Measurements from ENCODE around the gene NYNRIN. TPM values are rescaled to one million over a fixed set of nuclear protein-coding genes. Genes with fewer than 3 reads are reported as not detected.

NYNRIN gene
- total and polyA plus RNA-seq, 2 of the 4 experiments (the other 2 are of a cell fraction) = 2.2 to 5.4 TPM

DNA sequence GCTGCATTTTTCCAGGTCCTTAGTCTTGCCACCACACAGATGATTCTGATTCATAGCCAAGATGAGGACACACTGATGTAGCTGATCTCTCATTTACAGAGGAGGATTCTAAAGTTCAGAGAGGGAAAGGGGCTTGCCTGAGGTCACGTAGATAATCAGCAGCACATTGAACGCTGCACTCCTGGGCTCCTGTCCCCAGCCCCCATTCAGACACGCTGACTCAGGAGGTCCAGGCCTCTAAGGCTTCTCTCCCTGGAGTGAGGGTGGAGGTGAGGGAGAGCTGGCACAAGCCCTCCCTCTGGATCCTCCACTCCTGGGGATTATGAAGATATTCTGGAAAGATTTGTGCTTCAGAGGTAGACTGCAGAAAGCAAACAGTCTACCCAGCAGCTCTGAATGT is 20.5 kb upstream of the NYNRIN start:
- H2BK120ac ChIP-seq (ENCODE audit: low read depth, low read length) = no peak overlapping the region
- no peaks in the 10 kb centered on the region for H3K4me1 ChIP-seq (ENCODE audit: control insufficient read depth, insufficient read depth, low read length)
- no peak overlapping the region for H3K56ac ChIP-seq (ENCODE audit: extremely low read depth, insufficient read depth, low read length)
- H3K27ac ChIP-seq (ENCODE audit: insufficient read depth, low read length) = no peak overlapping the region
- no peak overlapping the region for H2AFZ ChIP-seq (replicated peaks; ENCODE audit: low read length, poor library complexity)
- BruUV-seq (replicated peaks) = no TSS peak
- peaks cover 49% of the 10 kb centered on the region for H3K36me3 ChIP-seq (ENCODE audit: control insufficient read depth, insufficient read depth, low read length)
- no peak overlapping the region for H2BK15ac ChIP-seq (ENCODE audit: low read depth, low read length)
- H3K4me3 ChIP-seq (ENCODE audit: insufficient read depth, low read depth, low read length) = no peak overlapping the region
- H3K9ac ChIP-seq (ENCODE audit: low read depth, low read length) = no peak overlapping the region
- H3K23ac ChIP-seq (ENCODE audit: low read depth, low read length) = no peak overlapping the region
- dilution Hi-C loops (cut with HindIII; ENCODE audit: low sequenced_read_pairs, unreplicated experiment) = no loop called here
- no peak overlapping the region for H2BK5ac ChIP-seq (ENCODE audit: low read depth, low read length, poor library complexity, severe bottlenecking)
- H3K4ac ChIP-seq (ENCODE audit: low read depth, low read length) = no peak overlapping the region
- peaks cover 0 to 3% of the 10 kb centered on the region in 2 experiments; a peak in 1 of 4 replicates for H3K79me1 ChIP-seq (ENCODE audit: low read depth in 1 of 2, low read length in 2 of 2)
- H2BK20ac ChIP-seq (ENCODE audit: low read depth, low read length) = no peak overlapping the region
- H4K5ac ChIP-seq (ENCODE audit: low read depth, low read length) = no peak overlapping the region
- intact Hi-C loops (cut with micrococcal nuclease) = no loop called here
- DNase-seq (no peak), ATAC-seq (ENCODE audit: low read depth) (no peak)
- H3K14ac ChIP-seq (replicated peaks; ENCODE audit: low read depth, low read length) = no peak overlapping the region
- H4K8ac ChIP-seq (ENCODE audit: low read depth in 2 of 2, low read length in 2 of 2) = no peak overlapping the region
- no peak for TF ChIP-seq MXI1 (IDR thresholded peaks at IDR 0.05; ENCODE audit: borderline replicate concordance, low read depth, low read length)
- no peak for TF ChIP-seq RFX5 (IDR thresholded peaks at IDR 0.05; ENCODE audit: low read depth, low read length)
- no peak for TF ChIP-seq SMC3 (IDR thresholded peaks at IDR 0.05; ENCODE audit: low read depth, low read length)
- TF ChIP-seq, protein P1, sequence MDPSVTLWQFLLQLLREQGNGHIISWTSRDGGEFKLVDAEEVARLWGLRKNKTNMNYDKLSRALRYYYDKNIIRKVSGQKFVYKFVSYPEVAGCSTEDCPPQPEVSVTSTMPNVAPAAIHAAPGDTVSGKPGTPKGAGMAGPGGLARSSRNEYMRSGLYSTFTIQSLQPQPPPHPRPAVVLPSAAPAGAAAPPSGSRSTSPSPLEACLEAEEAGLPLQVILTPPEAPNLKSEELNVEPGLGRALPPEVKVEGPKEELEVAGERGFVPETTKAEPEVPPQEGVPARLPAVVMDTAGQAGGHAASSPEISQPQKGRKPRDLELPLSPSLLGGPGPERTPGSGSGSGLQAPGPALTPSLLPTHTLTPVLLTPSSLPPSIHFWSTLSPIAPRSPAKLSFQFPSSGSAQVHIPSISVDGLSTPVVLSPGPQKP (IDR thresholded peaks at IDR 0.05; ENCODE audit: borderline replicate concordance, low read depth, low read length) = no peak
- TF ChIP-seq CEBPB (IDR thresholded peaks at IDR 0.05; ENCODE audit: low read depth, low read length) = no peak
- no peak for TF ChIP-seq FOS (IDR thresholded peaks at IDR 0.05; ENCODE audit: low read depth, low read length)
- no peak for TF ChIP-seq BHLHE40 (IDR thresholded peaks at IDR 0.05; ENCODE audit: low read depth, low read length)
- TF ChIP-seq POLR2A (IDR thresholded peaks at IDR 0.05; ENCODE audit: low read depth, low read length) = no peak
- TF ChIP-seq CHD1 (IDR thresholded peaks at IDR 0.05; ENCODE audit: low read depth, low read length) = no peak
- TF ChIP-seq, protein P2, sequence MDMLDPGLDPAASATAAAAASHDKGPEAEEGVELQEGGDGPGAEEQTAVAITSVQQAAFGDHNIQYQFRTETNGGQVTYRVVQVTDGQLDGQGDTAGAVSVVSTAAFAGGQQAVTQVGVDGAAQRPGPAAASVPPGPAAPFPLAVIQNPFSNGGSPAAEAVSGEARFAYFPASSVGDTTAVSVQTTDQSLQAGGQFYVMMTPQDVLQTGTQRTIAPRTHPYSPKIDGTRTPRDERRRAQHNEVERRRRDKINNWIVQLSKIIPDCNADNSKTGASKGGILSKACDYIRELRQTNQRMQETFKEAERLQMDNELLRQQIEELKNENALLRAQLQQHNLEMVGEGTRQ (IDR thresholded peaks at IDR 0.05; ENCODE audit: low read depth, low read length) = no peak
- TF ChIP-seq NFE2L2 (IDR thresholded peaks at IDR 0.05; ENCODE audit: low read depth, low read length) = no peak
- TF ChIP-seq, protein P3, sequence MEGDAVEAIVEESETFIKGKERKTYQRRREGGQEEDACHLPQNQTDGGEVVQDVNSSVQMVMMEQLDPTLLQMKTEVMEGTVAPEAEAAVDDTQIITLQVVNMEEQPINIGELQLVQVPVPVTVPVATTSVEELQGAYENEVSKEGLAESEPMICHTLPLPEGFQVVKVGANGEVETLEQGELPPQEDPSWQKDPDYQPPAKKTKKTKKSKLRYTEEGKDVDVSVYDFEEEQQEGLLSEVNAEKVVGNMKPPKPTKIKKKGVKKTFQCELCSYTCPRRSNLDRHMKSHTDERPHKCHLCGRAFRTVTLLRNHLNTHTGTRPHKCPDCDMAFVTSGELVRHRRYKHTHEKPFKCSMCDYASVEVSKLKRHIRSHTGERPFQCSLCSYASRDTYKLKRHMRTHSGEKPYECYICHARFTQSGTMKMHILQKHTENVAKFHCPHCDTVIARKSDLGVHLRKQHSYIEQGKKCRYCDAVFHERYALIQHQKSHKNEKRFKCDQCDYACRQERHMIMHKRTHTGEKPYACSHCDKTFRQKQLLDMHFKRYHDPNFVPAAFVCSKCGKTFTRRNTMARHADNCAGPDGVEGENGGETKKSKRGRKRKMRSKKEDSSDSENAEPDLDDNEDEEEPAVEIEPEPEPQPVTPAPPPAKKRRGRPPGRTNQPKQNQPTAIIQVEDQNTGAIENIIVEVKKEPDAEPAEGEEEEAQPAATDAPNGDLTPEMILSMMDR (conservative IDR thresholded peaks at IDR 0.05; ENCODE audit: low read depth, low read length) = no peak
- TF ChIP-seq RAD21 (IDR thresholded peaks at IDR 0.05; ENCODE audit: low read length) = no peak
- no peak for TF ChIP-seq MAZ (IDR thresholded peaks at IDR 0.05; ENCODE audit: borderline replicate concordance, low read depth, low read length)
- no peaks in the 10 kb centered on the region for H3K27me3 ChIP-seq (ENCODE audit: control insufficient read depth, insufficient read depth, low read length)
- in situ Hi-C loops (cut with MboI; ENCODE audit: low sequenced_read_pairs) = no loop called here
- POLR2A ChIA-PET (ENCODE audit: unreplicated experiment) = no interaction called here
- H4K91ac ChIP-seq (ENCODE audit: insufficient read depth, low read depth, low read length) = no peak overlapping the region
- H3K9me3 ChIP-seq (ENCODE audit: control insufficient read depth, insufficient read depth, low read length) = no peaks in the 10 kb centered on the region
- CTCF ChIA-PET = interaction anchor here (1.0 kb wide), 1 partner anchor 53 kb away, joined by 3 read pairs; no protein-coding TSS in a partner anchor
- 0 out of 2 replicates have a peak, but pooled peaks cover 3% of the 10 kb centered on the region for H4K20me1 ChIP-seq (ENCODE audit: insufficient read depth, low read length)
- H3K18ac ChIP-seq (ENCODE audit: low read depth, low read length) = no peak overlapping the region
- no CpG with 5 or more reads among the region's 3 CpGs for WGBS, 2 experiments (ENCODE audit: extremely low coverage in 2 of 2, insufficient read length in 1 of 2)
- no peak overlapping the region for H2AK5ac ChIP-seq (ENCODE audit: low read depth, low read length)
- no peak overlapping the region for H2AK9ac ChIP-seq (replicated peaks; ENCODE audit: low read depth, low read length, poor library complexity)
- H3K9me1 ChIP-seq (ENCODE audit: insufficient read depth, low read length) = peaks cover 4% of the 10 kb centered on the region
- no peak overlapping the region for H3K4me2 ChIP-seq (ENCODE audit: low read depth, low read length)

Data from IMR-90 (cell line).